GM12878 (cell line): ENCODE data around the gene AGAP1. TPM values are rescaled to one million over a fixed set of nuclear protein-coding genes. Genes with fewer than 3 reads are reported as not detected.

Experiments
- ATAC-seq: fragments of 200-7000 bp; cut with Tn5 transposase; 3 replicates; pipeline ENCODE4 v1.9.1; 2020; ENCODE audit warnings: mild to moderate bottlenecking, moderate library complexity
- BruUV-seq: library from RNA; stranded (reverse); fragments of 400-500 nt; replicated peaks from 2 replicates; lab custom pipeline; 2021; lab: Mats Ljungman, UMichigan
- CTCF ChIA-PET: fragments of 300-600 bp; sonication (Branson Sonifier 250); formaldehyde crosslinking; extraction: SDS; loops from one replicate; lab custom pipeline; 2021; ENCODE audit warnings: inconsistent platforms; lab: Yijun Ruan, JAX
- POLR2A ChIA-PET: fragments of 350-600 bp; formaldehyde crosslinking; extraction: SDS; loops from one replicate; lab custom pipeline; 2021; ENCODE audit warnings: inconsistent platforms; lab: Charles Lee
- RAD21 ChIA-PET: fragments of 300-600 bp; sonication (Branson Sonifier 250); formaldehyde crosslinking; loops from one replicate; lab custom pipeline; 2023; ENCODE audit warnings: antibody characterized with exemption; ENCODE audit not compliant: unreplicated experiment; lab: Charles Lee
- SMC1A ChIA-PET: fragments of 300-600 bp; sonication (Branson Sonifier 250); formaldehyde crosslinking; loops from one replicate; lab custom pipeline; 2023; ENCODE audit not compliant: unreplicated experiment, uncharacterized antibody; lab: Charles Lee
- DNase-seq: peaks from one replicate; pipeline ENCODE4 v3.0.0-alpha.2; 2011; ENCODE audit warnings: low read depth, low spot score
- FAIRE-seq: peaks from 3 replicates; lab custom pipeline; 2011; peaks lifted over from hg19 to GRCh38; lab: Jason Lieb, UNC
- H2AFZ ChIP-seq: 2 replicates; pipeline ENCODE4 v1.6.0; 2011; ENCODE audit warnings: low read depth, low read length, control low read depth; ENCODE audit not compliant: control insufficient read depth
- H3K27ac ChIP-seq: 2 replicates; pipeline ENCODE4 v1.5.1; 2011; ENCODE audit warnings: control low read depth; ENCODE audit not compliant: control insufficient read depth, insufficient read depth
- H3K27me3 ChIP-seq, 2 experiments: replicated peaks in 1 of 2; 2 replicates each; pipeline versions ENCODE4 v1.6.0 to v1.6.1; 2011; ENCODE audit warnings: low read length in 1 of 2; ENCODE audit not compliant: control insufficient read depth in 2 of 2, insufficient read depth in 2 of 2
- H3K36me3 ChIP-seq, 2 experiments: 2 replicates each; pipeline ENCODE4 v1.5.1; 2011; ENCODE audit warnings: low read length in 1 of 2; ENCODE audit not compliant: control insufficient read depth in 2 of 2, insufficient read depth in 2 of 2
- H3K4me1 ChIP-seq: 2 replicates; pipeline ENCODE4 v1.6.1; 2011; ENCODE audit warnings: mild to moderate bottlenecking, low read length, moderate library complexity, mixed read lengths; ENCODE audit not compliant: control insufficient read depth, insufficient read depth
- H3K4me2 ChIP-seq: 2 replicates; pipeline ENCODE4 v1.6.0; 2011; ENCODE audit warnings: control low read depth; ENCODE audit not compliant: control insufficient read depth, insufficient read depth
- H3K4me3 ChIP-seq: fragments of 200-600 bp; sonication (generic); 2 replicates; pipeline ENCODE4 v1.5.1; 2016
- H3K79me2 ChIP-seq: 2 replicates; pipeline ENCODE4 v1.6.0; 2011; ENCODE audit warnings: low read length; ENCODE audit not compliant: control insufficient read depth, insufficient read depth
- H3K9ac ChIP-seq: 2 replicates; pipeline ENCODE4 v1.8.0; 2011; ENCODE audit warnings: low read length, control low read depth, mixed read lengths; ENCODE audit not compliant: control insufficient read depth, insufficient read depth
- H3K9me3 ChIP-seq: replicated peaks from 3 replicates; pipeline ENCODE4 v1.5.1; 2011; ENCODE audit warnings: mild to moderate bottlenecking, low read length; ENCODE audit not compliant: control insufficient read depth, insufficient read depth
- H4K20me1 ChIP-seq: 2 replicates; pipeline ENCODE4 v1.6.0; 2011; ENCODE audit not compliant: control insufficient read depth, insufficient read depth
- CHD1 ChIP-seq: IDR thresholded peaks from 2 replicates; pipeline ENCODE4 v1.6.1; 2012; ENCODE audit warnings: low read depth, low read length, improper control_type of control experiment
- ETV6 ChIP-seq, 2 experiments: fragments of 450-650 bp in 1 of 2; IDR thresholded peaks in 1 of 2; conservative IDR thresholded peaks in 1 of 2; 2 replicates each; pipeline ENCODE4 v1.6.1; 2014; ENCODE audit warnings: antibody characterized with exemption in 1 of 2, borderline replicate concordance in 1 of 2, low read depth in 1 of 2, mild to moderate bottlenecking in 1 of 2, moderate library complexity in 1 of 2
- FOXM1 ChIP-seq: IDR thresholded peaks from 2 replicates; pipeline ENCODE4 v1.6.1; 2012; ENCODE audit warnings: low read depth, mild to moderate bottlenecking, inconsistent platforms, low read length, moderate library complexity
- JUNB ChIP-seq: IDR thresholded peaks from 2 replicates; pipeline ENCODE4 v1.6.1; 2016; ENCODE audit warnings: antibody characterized with exemption, mild to moderate bottlenecking
- NBN ChIP-seq: fragments of 450-650 bp; IDR thresholded peaks from 2 replicates; pipeline ENCODE4 v1.6.1; 2016
- NFXL1 ChIP-seq: fragments of 450-650 bp; IDR thresholded peaks from 2 replicates; pipeline ENCODE4 v1.6.1; 2017; ENCODE audit warnings: antibody characterized with exemption, mild to moderate bottlenecking, borderline replicate concordance
- NFYB ChIP-seq: IDR thresholded peaks from 2 replicates; pipeline ENCODE4 v1.6.1; 2011; ENCODE audit warnings: low read depth, mild to moderate bottlenecking, low read length, improper control_type of control experiment, moderate library complexity; ENCODE audit not compliant: insufficient read depth
- PAX5 ChIP-seq: IDR thresholded peaks from 2 replicates; pipeline ENCODE4 v1.6.1; 2011; ENCODE audit warnings: low read depth, low read length, borderline replicate concordance
- POU2F2 ChIP-seq: IDR thresholded peaks from 3 replicates; pipeline ENCODE4 v1.6.1; 2011; ENCODE audit warnings: low read depth, mild to moderate bottlenecking, low read length, borderline replicate concordance
- RCOR1 ChIP-seq: conservative IDR thresholded peaks from 2 replicates; pipeline ENCODE4 v1.6.1; 2012; ENCODE audit warnings: low read depth, low read length, improper control_type of control experiment
- TAF1 ChIP-seq: IDR thresholded peaks from 2 replicates; pipeline ENCODE4 v1.6.1; 2011; ENCODE audit warnings: mild to moderate bottlenecking, low read depth, low read length, borderline replicate concordance
- YY1 ChIP-seq: IDR thresholded peaks from 2 replicates; pipeline ENCODE4 v1.6.1; 2011; ENCODE audit warnings: low read depth, mild to moderate bottlenecking, low read length
- ZNF384 ChIP-seq: IDR thresholded peaks from 2 replicates; pipeline ENCODE4 v1.6.1; 2012; ENCODE audit warnings: low read depth, mild to moderate bottlenecking, low read length, improper control_type of control experiment, borderline replicate concordance
- WGBS: methylation state at CpG from one replicate; pipeline ENCODE4 v1.1.6; 2016; ENCODE audit warnings: low lambda C conversion rate; ENCODE audit not compliant: insufficient replicate concordance, insufficient coverage; ENCODE audit errors: missing lambda C conversion rate; 5-methylcytosine and 5-hydroxymethylcytosine counted together
- in situ Hi-C: fragments of 300-500 bp; cut with MboI; formaldehyde crosslinking; loops from 9 replicates; pipeline ENCODE4 v1.14.3; 2018; ENCODE audit warnings: mixed read lengths
- intact Hi-C: fragments of 100-400 bp; cut with micrococcal nuclease; formaldehyde crosslinking; loops from one replicate; pipeline ENCODE4 v1.14.2; 2022; ENCODE audit not compliant: unreplicated experiment
- polyA plus RNA-seq, 11 experiments: library from polyadenylated mRNA; depleted of rRNA in 4 of 11; unstranded in 6 of 11; stranded (reverse) in 5 of 11; fragments of >200 nt; fragmentation: Nextera tagmentation in 4 of 11; fragmentation: Illumina TruSeq in 1 of 11; extraction: Ambion mirVana in 4 of 11; extraction: Trizol in 1 of 11; gene quantifications; 1 replicate in 1 of 11; 2 replicates in 10 of 11; pipeline versions ENCODE4 v1.2.1 to v1.2.3, GENCODE V29; 2011 to 2016; ENCODE audit warnings: inconsistent platforms in 2 of 11, missing spikeins in 2 of 11, low read depth in 1 of 11
- total RNA-seq, 4 experiments: library from RNA; depleted of rRNA in 3 of 4; stranded (reverse); fragments of >200 nt in 3 of 4; fragmentation: Illumina TruSeq in 1 of 4; extraction: Trizol in 1 of 4; gene quantifications; 2 replicates each; pipeline versions ENCODE4 v1.2.1 to v1.2.3, GENCODE V29; 2013 to 2021
- TF ChIP-seq, protein P1 (sequence below): fragments of 450-650 bp; IDR thresholded peaks from 2 replicates; pipeline ENCODE4 v1.6.1; 2017; ENCODE audit warnings: mild to moderate bottlenecking, low read depth, inconsistent platforms; ENCODE audit not compliant: poor library complexity, severe bottlenecking
- TF ChIP-seq, protein P2 (sequence below): fragments of 450-650 bp; IDR thresholded peaks from 2 replicates; pipeline ENCODE4 v1.6.1; 2017; ENCODE audit warnings: mild to moderate bottlenecking, moderate library complexity

AGAP1 gene
- total and polyA plus RNA-seq, 10 of the 15 experiments (the other 5 are each of a cell fraction or from before 2014, with no cell fraction given), result 0.05 to 0.15 (median 0.06) TPM; not detected in 7

DNA sequence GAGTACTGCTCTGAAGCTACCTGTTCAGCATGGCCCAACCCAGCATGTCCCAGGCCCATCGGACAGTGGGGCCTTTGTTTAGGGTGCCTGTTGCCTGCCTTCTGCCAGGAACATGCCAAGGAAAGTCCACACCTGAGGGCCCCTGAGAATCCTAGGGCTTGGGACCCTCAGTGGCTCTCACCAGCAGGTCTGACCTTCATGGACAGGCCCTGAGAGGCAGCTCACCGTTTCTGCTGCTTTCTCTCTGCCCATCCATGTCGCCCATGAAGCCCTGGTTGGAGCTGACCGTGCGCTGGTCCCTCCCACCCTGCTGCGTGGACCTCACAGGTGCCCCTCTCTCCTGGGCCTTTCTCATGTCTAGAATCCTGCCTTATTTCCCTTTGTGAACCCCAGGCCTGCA is 550.3 kb downstream of the AGAP1 start:
- Histone ChIP-seq H3K9me3 (no peaks in the 10 kb centered on the region), H2AFZ (no peak overlapping the region), H3K36me3 (no peaks in the 10 kb centered on the region), H3K4me2 (no peak overlapping the region), H3K79me2 (no peaks in the 10 kb centered on the region), H4K20me1 (no peaks in the 10 kb centered on the region), H3K4me3 (no peak overlapping the region), H3K4me1 (no peaks in the 10 kb centered on the region), H3K9ac (no peak overlapping the region), H3K27ac (no peak overlapping the region), H3K27me3 (no peaks in the 10 kb centered on the region; a peak in 2 of 4 replicates)
- RAD21 ChIA-PET, result no interaction called here
- no peak for FAIRE-seq
- 0% methylated on average over 3 of the region's 6 CpGs for WGBS
- ATAC-seq, result no peak
- no peak for DNase-seq
- in situ Hi-C loops (no loop called here), intact Hi-C loops (no loop called here)
- SMC1A ChIA-PET, result no interaction called here
- TF ChIP-seq NBN (no peak), PAX5 (no peak), JUNB (no peak), CHD1 (no peak), ZNF384 (no peak), RCOR1 (no peak), POU2F2 (no peak), NFXL1 (no peak), YY1 (no peak), TAF1 (no peak), NFYB (no peak), FOXM1 (no peak), ETV6 (conservative IDR thresholded peaks at IDR 0.05 in 1 of 2, IDR thresholded peaks at IDR 0.05 in 1 of 2; ENCODE audit: borderline replicate concordance in 1 of 2, low read depth in 1 of 2) (no peak)
- TF ChIP-seq, protein P1, sequence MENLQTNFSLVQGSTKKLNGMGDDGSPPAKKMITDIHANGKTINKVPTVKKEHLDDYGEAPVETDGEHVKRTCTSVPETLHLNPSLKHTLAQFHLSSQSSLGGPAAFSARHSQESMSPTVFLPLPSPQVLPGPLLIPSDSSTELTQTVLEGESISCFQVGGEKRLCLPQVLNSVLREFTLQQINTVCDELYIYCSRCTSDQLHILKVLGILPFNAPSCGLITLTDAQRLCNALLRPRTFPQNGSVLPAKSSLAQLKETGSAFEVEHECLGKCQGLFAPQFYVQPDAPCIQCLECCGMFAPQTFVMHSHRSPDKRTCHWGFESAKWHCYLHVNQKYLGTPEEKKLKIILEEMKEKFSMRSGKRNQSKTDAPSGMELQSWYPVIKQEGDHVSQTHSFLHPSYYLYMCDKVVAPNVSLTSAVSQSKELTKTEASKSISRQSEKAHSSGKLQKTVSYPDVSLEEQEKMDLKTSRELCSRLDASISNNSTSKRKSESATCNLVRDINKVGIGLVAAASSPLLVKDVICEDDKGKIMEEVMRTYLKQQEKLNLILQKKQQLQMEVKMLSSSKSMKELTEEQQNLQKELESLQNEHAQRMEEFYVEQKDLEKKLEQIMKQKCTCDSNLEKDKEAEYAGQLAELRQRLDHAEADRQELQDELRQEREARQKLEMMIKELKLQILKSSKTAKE, result no peak
- TF ChIP-seq, protein P2, sequence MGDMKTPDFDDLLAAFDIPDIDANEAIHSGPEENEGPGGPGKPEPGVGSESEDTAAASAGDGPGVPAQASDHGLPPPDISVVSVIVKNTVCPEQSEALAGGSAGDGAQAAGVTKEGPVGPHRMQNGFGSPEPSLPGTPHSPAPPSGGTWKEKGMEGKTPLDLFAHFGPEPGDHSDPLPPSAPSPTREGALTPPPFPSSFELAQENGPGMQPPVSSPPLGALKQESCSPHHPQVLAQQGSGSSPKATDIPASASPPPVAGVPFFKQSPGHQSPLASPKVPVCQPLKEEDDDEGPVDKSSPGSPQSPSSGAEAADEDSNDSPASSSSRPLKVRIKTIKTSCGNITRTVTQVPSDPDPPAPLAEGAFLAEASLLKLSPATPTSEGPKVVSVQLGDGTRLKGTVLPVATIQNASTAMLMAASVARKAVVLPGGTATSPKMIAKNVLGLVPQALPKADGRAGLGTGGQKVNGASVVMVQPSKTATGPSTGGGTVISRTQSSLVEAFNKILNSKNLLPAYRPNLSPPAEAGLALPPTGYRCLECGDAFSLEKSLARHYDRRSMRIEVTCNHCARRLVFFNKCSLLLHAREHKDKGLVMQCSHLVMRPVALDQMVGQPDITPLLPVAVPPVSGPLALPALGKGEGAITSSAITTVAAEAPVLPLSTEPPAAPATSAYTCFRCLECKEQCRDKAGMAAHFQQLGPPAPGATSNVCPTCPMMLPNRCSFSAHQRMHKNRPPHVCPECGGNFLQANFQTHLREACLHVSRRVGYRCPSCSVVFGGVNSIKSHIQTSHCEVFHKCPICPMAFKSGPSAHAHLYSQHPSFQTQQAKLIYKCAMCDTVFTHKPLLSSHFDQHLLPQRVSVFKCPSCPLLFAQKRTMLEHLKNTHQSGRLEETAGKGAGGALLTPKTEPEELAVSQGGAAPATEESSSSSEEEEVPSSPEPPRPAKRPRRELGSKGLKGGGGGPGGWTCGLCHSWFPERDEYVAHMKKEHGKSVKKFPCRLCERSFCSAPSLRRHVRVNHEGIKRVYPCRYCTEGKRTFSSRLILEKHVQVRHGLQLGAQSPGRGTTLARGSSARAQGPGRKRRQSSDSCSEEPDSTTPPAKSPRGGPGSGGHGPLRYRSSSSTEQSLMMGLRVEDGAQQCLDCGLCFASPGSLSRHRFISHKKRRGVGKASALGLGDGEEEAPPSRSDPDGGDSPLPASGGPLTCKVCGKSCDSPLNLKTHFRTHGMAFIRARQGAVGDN, result no peak
- POLR2A ChIA-PET, result no interaction called here
- BruUV-seq, result no TSS peak
- CTCF ChIA-PET, result no interaction called here
